BJ (cell line): ENCODE measurements around the gene GSK3B. TPM values are rescaled to one million over a fixed set of nuclear protein-coding genes. Genes with fewer than 3 reads are reported as not detected.

Experiments used
- CTCF ChIA-PET: fragments of 350-600 bp; formaldehyde crosslinking; extraction: SDS; loops from one replicate; lab custom pipeline; 2021; ENCODE audit warnings: antibody characterized with exemption, inconsistent platforms; lab: Yijun Ruan, JAX
- POLR2A ChIA-PET: fragments of 300-600 bp; sonication (Branson Sonifier 250); formaldehyde crosslinking; extraction: SDS; loops from one replicate; lab custom pipeline; 2021; ENCODE audit warnings: antibody characterized with exemption; lab: Charles Lee
- DNase-seq: peaks from one replicate; pipeline ENCODE4 v3.0.0-alpha.2; 2011; ENCODE audit warnings: low read depth
- H3K27me3 ChIP-seq: 2 replicates; pipeline ENCODE4 v1.6.0; 2011; ENCODE audit warnings: low read length; ENCODE audit not compliant: control insufficient read depth, insufficient read depth
- H3K36me3 ChIP-seq: 2 replicates; pipeline ENCODE4 v1.5.1; 2011; ENCODE audit warnings: low read length; ENCODE audit not compliant: control insufficient read depth, insufficient read depth
- H3K4me3 ChIP-seq: 2 replicates; pipeline ENCODE4 v1.5.1; 2011; ENCODE audit warnings: low read depth, mild to moderate bottlenecking, control low read depth, low read length
- polyA plus RNA-seq: library from polyadenylated mRNA; depleted of rRNA; stranded (reverse); fragments of >200 nt; gene quantifications from 2 replicates; pipeline ENCODE4 v1.2.3, GENCODE V29; 2011
- TF ChIP-seq, protein P1 (sequence below): IDR thresholded peaks from 2 replicates; pipeline ENCODE4 v1.5.1; 2011; ENCODE audit warnings: low read depth, mild to moderate bottlenecking, control low read depth, inconsistent platforms, low read length, moderate library complexity; ENCODE audit not compliant: insufficient read depth

GSK3B gene
- polyA plus RNA-seq, 1 experiment: 25.4 TPM

DNA sequence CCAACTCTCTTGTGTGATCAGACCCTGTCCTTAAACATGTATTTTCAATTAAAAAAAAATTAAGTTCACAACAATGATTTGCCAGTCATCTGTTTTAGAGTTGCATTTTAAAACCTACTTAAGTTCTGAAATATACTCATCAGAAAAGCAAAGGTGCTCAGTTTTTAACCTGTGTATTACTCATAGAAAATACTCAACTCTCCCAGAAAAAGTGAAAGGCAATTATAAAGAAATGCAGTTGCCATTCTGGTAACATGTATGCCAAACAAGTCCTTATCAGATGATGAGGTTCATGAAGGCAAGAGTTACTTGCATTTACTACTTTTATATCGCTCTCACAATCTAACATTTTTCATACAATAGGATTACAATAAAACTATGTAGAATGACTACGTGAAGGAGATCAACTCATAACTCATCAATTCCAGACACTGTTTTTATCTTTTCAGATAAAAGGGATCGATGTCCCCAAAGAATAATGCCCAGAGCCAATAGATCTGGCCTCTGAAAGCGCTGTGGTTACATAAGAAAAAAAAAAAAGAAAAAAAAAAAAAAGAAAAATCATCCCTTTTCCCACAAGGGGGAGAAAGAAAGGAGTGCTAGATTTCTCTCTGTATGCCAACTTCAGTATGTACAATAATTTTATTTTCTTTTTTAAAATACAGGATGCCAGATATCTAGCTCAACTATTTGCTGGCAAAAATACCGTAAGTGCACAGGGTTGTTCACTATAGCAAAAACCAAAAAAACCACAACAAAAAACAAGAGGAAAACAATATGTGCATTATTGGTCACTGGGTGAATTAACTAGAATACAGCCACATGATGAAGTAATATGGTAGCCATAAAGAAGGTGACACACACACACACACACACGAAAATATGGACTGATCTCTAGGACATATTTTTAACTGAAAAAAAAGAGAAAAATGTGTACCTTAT is 175.0 kb downstream of the GSK3B start:
- ChIA-PET POLR2A (no interaction called here), CTCF (no interaction called here)
- H3K27me3 ChIP-seq: no peaks in the 10 kb centered on the region
- H3K36me3 ChIP-seq: peaks cover 1% of the 10 kb centered on the region; the same call in 1 of the 2 replicates
- no peak for DNase-seq
- TF ChIP-seq, protein P1, sequence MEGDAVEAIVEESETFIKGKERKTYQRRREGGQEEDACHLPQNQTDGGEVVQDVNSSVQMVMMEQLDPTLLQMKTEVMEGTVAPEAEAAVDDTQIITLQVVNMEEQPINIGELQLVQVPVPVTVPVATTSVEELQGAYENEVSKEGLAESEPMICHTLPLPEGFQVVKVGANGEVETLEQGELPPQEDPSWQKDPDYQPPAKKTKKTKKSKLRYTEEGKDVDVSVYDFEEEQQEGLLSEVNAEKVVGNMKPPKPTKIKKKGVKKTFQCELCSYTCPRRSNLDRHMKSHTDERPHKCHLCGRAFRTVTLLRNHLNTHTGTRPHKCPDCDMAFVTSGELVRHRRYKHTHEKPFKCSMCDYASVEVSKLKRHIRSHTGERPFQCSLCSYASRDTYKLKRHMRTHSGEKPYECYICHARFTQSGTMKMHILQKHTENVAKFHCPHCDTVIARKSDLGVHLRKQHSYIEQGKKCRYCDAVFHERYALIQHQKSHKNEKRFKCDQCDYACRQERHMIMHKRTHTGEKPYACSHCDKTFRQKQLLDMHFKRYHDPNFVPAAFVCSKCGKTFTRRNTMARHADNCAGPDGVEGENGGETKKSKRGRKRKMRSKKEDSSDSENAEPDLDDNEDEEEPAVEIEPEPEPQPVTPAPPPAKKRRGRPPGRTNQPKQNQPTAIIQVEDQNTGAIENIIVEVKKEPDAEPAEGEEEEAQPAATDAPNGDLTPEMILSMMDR: no peak
- no peak overlapping the region for H3K4me3 ChIP-seq

DNA sequence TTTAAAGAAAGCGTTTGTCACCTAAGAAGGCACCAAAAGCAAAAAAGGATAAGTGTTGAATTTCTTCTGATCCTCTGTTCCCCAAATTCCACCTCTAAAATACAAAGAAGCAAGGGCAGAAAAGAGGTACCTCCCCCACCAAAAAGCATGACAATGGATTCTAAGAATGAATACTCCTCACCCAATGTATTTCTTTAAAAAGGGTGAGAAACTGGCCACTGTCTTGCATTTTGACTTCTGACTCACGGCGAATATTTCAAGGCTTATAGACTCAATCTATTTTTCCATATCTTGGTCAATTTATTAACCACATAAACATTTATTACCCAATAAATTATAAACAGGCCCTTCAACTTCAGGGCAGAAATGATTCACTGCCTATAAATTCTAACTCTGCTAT is 181.2 kb downstream of the GSK3B start:
- TF ChIP-seq, protein P1: no peak
- POLR2A ChIA-PET: no interaction called here
- CTCF ChIA-PET: no interaction called here

DNA sequence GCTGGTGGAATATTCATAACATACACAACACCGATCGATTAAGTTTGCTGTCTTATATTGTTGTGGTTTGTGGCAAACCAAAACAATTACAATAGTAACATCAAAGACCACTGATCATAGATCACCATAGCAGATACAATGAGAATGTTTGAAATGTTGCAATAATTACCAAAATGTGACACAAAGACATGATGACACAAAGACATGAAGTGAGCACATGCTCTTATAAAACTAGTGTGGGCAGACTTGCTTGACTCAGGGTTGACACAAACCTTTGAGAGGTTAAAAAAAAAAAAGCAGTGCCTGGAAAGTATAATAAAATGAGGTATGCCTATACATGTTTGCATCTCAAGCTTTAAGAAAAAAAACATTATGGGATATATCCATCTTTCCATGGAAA is 182.0 kb downstream of the GSK3B start:
- Histone ChIP-seq H3K27me3 (no peaks in the 10 kb centered on the region), H3K4me3 (no peak overlapping the region), H3K36me3 (peaks cover 3% of the 10 kb centered on the region)
- DNase-seq: no peak
- ChIA-PET CTCF (interaction anchor here (0.7 to 1.0 kb wide), 2 partner anchors 20 to 48 kb away, joined by 3 read pairs; no protein-coding TSS in a partner anchor), POLR2A (no interaction called here)
- TF ChIP-seq, protein P1: no peak

More for the DNA sequence above, 181.2 kb downstream of the GSK3B start:
- H3K4me3 ChIP-seq: no peak overlapping the region
- H3K36me3 ChIP-seq: peaks cover 3% of the 10 kb centered on the region
- no peaks in the 10 kb centered on the region for H3K27me3 ChIP-seq
- DNase-seq: no peak

DNA sequence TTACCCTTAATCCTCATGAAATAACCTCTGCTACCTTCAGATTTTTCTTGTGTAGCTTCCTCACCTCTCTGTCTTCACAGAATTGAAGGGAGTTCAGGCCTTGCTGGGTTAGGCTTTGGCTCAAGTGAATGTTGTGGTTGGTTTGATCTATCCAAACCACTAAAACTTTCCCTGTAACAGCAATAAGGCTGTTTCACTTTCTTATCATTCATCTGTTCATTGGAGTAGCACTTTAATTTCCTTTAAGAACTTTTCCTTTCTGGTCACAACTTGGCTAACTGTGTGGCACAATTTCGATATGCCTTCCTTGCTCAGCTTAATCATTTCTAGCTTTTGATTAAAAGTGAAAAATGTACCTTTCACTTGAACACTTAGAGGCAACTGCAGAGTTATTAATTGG is 182.5 kb downstream of the GSK3B start:
- ChIA-PET POLR2A (no interaction called here), CTCF (interaction anchor here (1.0 kb wide), 1 partner anchor 20 kb away, joined by 3 read pairs; no protein-coding TSS in a partner anchor)
- no peak for DNase-seq
- Histone ChIP-seq H3K4me3 (no peak overlapping the region), H3K36me3 (peaks cover 3% of the 10 kb centered on the region), H3K27me3 (no peaks in the 10 kb centered on the region)
- TF ChIP-seq, protein P1: no peak

DNA sequence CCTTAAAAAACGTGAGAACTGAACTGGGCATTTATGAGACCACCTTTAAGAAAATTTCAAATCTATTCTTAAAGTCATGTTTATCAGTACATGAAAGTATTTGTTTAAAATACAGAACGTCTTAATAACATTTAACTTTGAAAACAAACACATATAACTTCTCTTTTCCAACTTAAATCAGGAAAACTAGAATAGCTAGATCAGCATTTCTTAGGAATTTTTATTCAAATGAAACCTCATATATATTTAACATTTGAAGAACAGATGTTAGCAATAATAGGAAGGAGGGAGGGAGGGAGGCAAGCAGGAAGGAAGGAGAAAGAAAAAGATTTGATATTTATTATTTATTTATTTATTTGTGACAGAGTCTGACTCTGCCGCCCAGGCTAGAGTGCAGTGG is 192.2 kb downstream of the GSK3B start:
- no peak for DNase-seq
- Histone ChIP-seq H3K4me3 (no peak overlapping the region), H3K36me3 (no peaks in the 10 kb centered on the region), H3K27me3 (no peaks in the 10 kb centered on the region)
- TF ChIP-seq, protein P1: no peak
- POLR2A ChIA-PET: no interaction called here
- CTCF ChIA-PET: interaction anchor here (1.4 kb wide), 1 partner anchor 10 kb away, joined by 5 read pairs; no protein-coding TSS in a partner anchor
